GM18870 (cell line): ENCODE measurements around the gene ADAMTSL5.
"Not testable (repeated sequence)": the region's sequence is repeated elsewhere in the genome, so short reads cannot be mapped to it uniquely, and the experiment has no call there.

Source experiments
- ATAC-seq: cut with Tn5 transposase; IDR thresholded peaks from one replicate; pipeline ENCODE4 v1.9.1; 2021; ENCODE audit warnings: moderate library complexity; ENCODE audit not compliant: unreplicated experiment

The ADAMTSL5 gene

GRCh38 chr19:1531587-1531986, 18.8 kb upstream of the ADAMTSL5 start:
- ATAC-seq, result no peak

- not testable (repeated sequence) for ATAC-seq
Observed at GRCh38 chr19:1530856-1531255, 18.0 kb upstream of the ADAMTSL5 start.

GRCh38 chr19:1529430-1529816, 16.6 kb upstream of the ADAMTSL5 start:
- no peak for ATAC-seq

- ATAC-seq, result no peak
Observed at GRCh38 chr19:1528596-1529429, 16.0 kb upstream of the ADAMTSL5 start.

GRCh38 chr19:1527650-1528309, 15.0 kb upstream of the ADAMTSL5 start:
- no peak for ATAC-seq

GRCh38 chr19:1526979-1527649, 14.3 kb upstream of the ADAMTSL5 start:
- ATAC-seq, result no peak

- no peak for ATAC-seq
Observed at GRCh38 chr19:1526066-1526778, 13.4 kb upstream of the ADAMTSL5 start.

GRCh38 chr19:1525343-1525742, 12.5 kb upstream of the ADAMTSL5 start:
- ATAC-seq, result no peak

GRCh38 chr19:1524972-1525325, 12.1 kb upstream of the ADAMTSL5 start:
- no peak for ATAC-seq

GRCh38 chr19:1524287-1524971, 11.6 kb upstream of the ADAMTSL5 start:
- no peak for ATAC-seq

- no peak for ATAC-seq
Observed at GRCh38 chr19:1523412-1524286, 10.8 kb upstream of the ADAMTSL5 start, which contains the start of gene PLK5. Gene PLK5, plus strand, starts transcription at chr19:1524077. Its CDS starts 2,920 bp downstream, at chr19:1526997.

GRCh38 chr19:1522838-1523237, 10.0 kb upstream of the ADAMTSL5 start:
- ATAC-seq, result no peak

GRCh38 chr19:1522061-1522460, 9.2 kb upstream of the ADAMTSL5 start:
- ATAC-seq, result no peak

GRCh38 chr19:1521636-1522035, 8.8 kb upstream of the ADAMTSL5 start:
- no peak for ATAC-seq

- no peak for ATAC-seq
Observed at GRCh38 chr19:1520203-1520780, 7.5 kb upstream of the ADAMTSL5 start.

GRCh38 chr19:1519802-1520201, 7.0 kb upstream of the ADAMTSL5 start:
- not testable (repeated sequence) for ATAC-seq

GRCh38 chr19:1518471-1518870, 5.7 kb upstream of the ADAMTSL5 start:
- no peak for ATAC-seq

GRCh38 chr19:1516395-1516753, 3.6 kb upstream of the ADAMTSL5 start:
- no peak for ATAC-seq

GRCh38 chr19:1514986-1515721, 2.3 kb upstream of the ADAMTSL5 start:
- ATAC-seq, result no peak
